HCT116 (cell line): ENCODE data around the gene PLD6. TPM values are rescaled to one million over a fixed set of nuclear protein-coding genes. Genes with fewer than 3 reads are reported as not detected.

Source experiments
- ATAC-seq: fragments of 200-7000 bp; cut with Tn5 transposase; 2 replicates; pipeline ENCODE4 v1.9.1; 2020; ENCODE audit warnings: mild to moderate bottlenecking, moderate library complexity
- BruUV-seq: library from RNA; stranded (reverse); fragments of 400-500 nt; replicated peaks from 2 replicates; lab custom pipeline; 2021; lab: Mats Ljungman, UMichigan
- CTCF ChIA-PET: fragments of 300-600 bp; sonication (Branson Sonifier 250); formaldehyde crosslinking; loops from one replicate; lab custom pipeline; 2021; ENCODE audit warnings: antibody characterized with exemption; lab: Charles Lee
- POLR2A ChIA-PET: fragments of 300-600, 350-600 bp; sonication (Branson Sonifier 250); formaldehyde crosslinking; loops from one replicate; lab custom pipeline; 2021; ENCODE audit warnings: antibody characterized with exemption; lab: Charles Lee
- RAD21 ChIA-PET, 2 experiments: fragments of 300-600 bp; sonication (Branson Sonifier 250); formaldehyde crosslinking; loops; one replicate each; lab custom pipeline; 2023; ENCODE audit warnings: low total read pairs in 2 of 2; ENCODE audit not compliant: uncharacterized antibody in 2 of 2, unreplicated experiment in 2 of 2, low non-redundant PET in 1 of 2; lab: Charles Lee
- DNase-seq: peaks from one replicate; pipeline ENCODE4 v3.0.0-alpha.2; 2010; ENCODE audit warnings: low read depth, low spot score
- H2AFZ ChIP-seq: fragments of 200-600 bp; shearing (Covaris generic), sonication (generic); 2 replicates; pipeline ENCODE4 v1.6.1; 2017; ENCODE audit warnings: low read depth, mixed run types, mixed read lengths, antibody characterized with exemption, low read length; ENCODE audit not compliant: poor library complexity, severe bottlenecking
- H3K27ac ChIP-seq: 2 replicates; pipeline ENCODE4 v1.5.1; 2012; ENCODE audit warnings: low read depth, low read length
- H3K27me3 ChIP-seq: fragments of 200-600 bp; sonication (generic); 2 replicates; pipeline ENCODE4 v1.6.1; 2016; ENCODE audit warnings: mixed run types, low read length, mixed read lengths; ENCODE audit not compliant: insufficient read depth
- H3K36me3 ChIP-seq, 2 experiments: fragments of 200-500 bp in 1 of 2; fragments of 200-600 bp in 1 of 2; sonication (Bioruptor generic) in 1 of 2; sonication (generic) in 1 of 2; 2 replicates each; pipeline versions ENCODE4 v1.5.1 to v1.6.1; 2014 to 2016; ENCODE audit warnings: low read length in 2 of 2, inconsistent platforms in 1 of 2, mixed read lengths in 1 of 2, mixed run types in 1 of 2; ENCODE audit not compliant: insufficient read depth in 2 of 2, control insufficient read depth in 1 of 2
- H3K4me1 ChIP-seq, 2 experiments: fragments of 200-600 bp in 1 of 2; sonication (generic) in 1 of 2; 2 replicates each; pipeline versions ENCODE4 v1.5.1 to v1.6.1; 2012 to 2017; ENCODE audit warnings: low read length in 2 of 2, inconsistent platforms in 1 of 2, mild to moderate bottlenecking in 1 of 2, mixed read lengths in 1 of 2, mixed run types in 1 of 2, moderate library complexity in 1 of 2; ENCODE audit not compliant: insufficient read depth in 2 of 2, control insufficient read depth in 1 of 2
- H3K4me2 ChIP-seq: fragments of 200-600 bp; sonication (generic); 2 replicates; pipeline ENCODE4 v1.6.1; 2017; ENCODE audit warnings: mixed run types, low read length, mixed read lengths
- H3K4me3 ChIP-seq, 2 experiments: fragments of 200-600 bp in 1 of 2; sonication (generic) in 1 of 2; replicated peaks in 1 of 2; 2 replicates each; pipeline ENCODE4 v1.5.1; 2011 to 2016; ENCODE audit warnings: low read length in 2 of 2, control low read depth in 1 of 2, low read depth in 1 of 2, mild to moderate bottlenecking in 1 of 2, mixed read lengths in 1 of 2, mixed run types in 1 of 2
- H3K79me2 ChIP-seq: fragments of 200-600 bp; sonication (generic); 2 replicates; pipeline ENCODE4 v1.6.1; 2017; ENCODE audit warnings: mild to moderate bottlenecking, mixed run types, low read length, moderate library complexity, mixed read lengths; ENCODE audit not compliant: insufficient read depth
- H3K9ac ChIP-seq: fragments of 200-600 bp; sonication (generic); 2 replicates; pipeline ENCODE4 v1.6.1; 2016; ENCODE audit warnings: low read length, mixed read lengths
- H3K9me2 ChIP-seq: fragments of 200-600 bp; sonication (generic), shearing (Covaris generic); 2 replicates; pipeline ENCODE4 v1.6.1; 2017; ENCODE audit warnings: mixed run types, mild to moderate bottlenecking, moderate library complexity; ENCODE audit not compliant: insufficient read depth
- H3K9me3 ChIP-seq, 2 experiments: fragments of 200-500 bp in 1 of 2; fragments of 200-600 bp in 1 of 2; sonication (Bioruptor generic) in 1 of 2; sonication (generic) in 1 of 2; 2 replicates each; pipeline ENCODE4 v1.6.1; 2014 to 2017; ENCODE audit warnings: low read length in 2 of 2, mixed read lengths in 2 of 2, inconsistent platforms in 1 of 2, low read depth in 1 of 2, mild to moderate bottlenecking in 1 of 2, mixed run types in 1 of 2, moderate library complexity in 1 of 2; ENCODE audit not compliant: control insufficient read depth in 1 of 2, insufficient read depth in 1 of 2
- H4K20me1 ChIP-seq: fragments of 200-600 bp; sonication (generic), shearing (Covaris generic); 2 replicates; pipeline ENCODE4 v1.6.1; 2017; ENCODE audit warnings: mixed run types, mild to moderate bottlenecking, moderate library complexity; ENCODE audit not compliant: insufficient read depth
- CEBPB ChIP-seq: IDR thresholded peaks from 2 replicates; pipeline ENCODE4 v1.6.1; 2012; ENCODE audit warnings: low read depth
- EZH2 ChIP-seq: fragments of 200-600 bp; sonication (generic); IDR thresholded peaks from 2 replicates; pipeline ENCODE4 v1.6.1; 2017; ENCODE audit warnings: antibody characterized with exemption, mixed run types
- POLR2A ChIP-seq: IDR thresholded peaks from 2 replicates; pipeline ENCODE4 v1.7.0; 2011; ENCODE audit warnings: borderline replicate concordance; ENCODE audit not compliant: insufficient read depth, insufficient read length; ENCODE audit errors: extremely low read depth
- SIN3A ChIP-seq: IDR thresholded peaks from 2 replicates; pipeline ENCODE4 v1.6.1; 2012; ENCODE audit warnings: low read depth
- intact Hi-C: fragments of 100-400 bp; cut with micrococcal nuclease; formaldehyde crosslinking; loops from 2 replicates; pipeline ENCODE4 v1.10.0; 2022
- total RNA-seq: library from RNA; stranded (reverse); gene quantifications from one replicate; pipeline ENCODE4 v1.2.1, GENCODE V29; 2021; ENCODE audit not compliant: unreplicated experiment
- TF ChIP-seq, protein P1 (sequence below): IDR thresholded peaks from 2 replicates; pipeline ENCODE4 v1.6.1; 2012; ENCODE audit warnings: low read depth

The PLD6 gene
- total RNA-seq, 1 experiment from 2014 or later, result 15.6 TPM

DNA sequence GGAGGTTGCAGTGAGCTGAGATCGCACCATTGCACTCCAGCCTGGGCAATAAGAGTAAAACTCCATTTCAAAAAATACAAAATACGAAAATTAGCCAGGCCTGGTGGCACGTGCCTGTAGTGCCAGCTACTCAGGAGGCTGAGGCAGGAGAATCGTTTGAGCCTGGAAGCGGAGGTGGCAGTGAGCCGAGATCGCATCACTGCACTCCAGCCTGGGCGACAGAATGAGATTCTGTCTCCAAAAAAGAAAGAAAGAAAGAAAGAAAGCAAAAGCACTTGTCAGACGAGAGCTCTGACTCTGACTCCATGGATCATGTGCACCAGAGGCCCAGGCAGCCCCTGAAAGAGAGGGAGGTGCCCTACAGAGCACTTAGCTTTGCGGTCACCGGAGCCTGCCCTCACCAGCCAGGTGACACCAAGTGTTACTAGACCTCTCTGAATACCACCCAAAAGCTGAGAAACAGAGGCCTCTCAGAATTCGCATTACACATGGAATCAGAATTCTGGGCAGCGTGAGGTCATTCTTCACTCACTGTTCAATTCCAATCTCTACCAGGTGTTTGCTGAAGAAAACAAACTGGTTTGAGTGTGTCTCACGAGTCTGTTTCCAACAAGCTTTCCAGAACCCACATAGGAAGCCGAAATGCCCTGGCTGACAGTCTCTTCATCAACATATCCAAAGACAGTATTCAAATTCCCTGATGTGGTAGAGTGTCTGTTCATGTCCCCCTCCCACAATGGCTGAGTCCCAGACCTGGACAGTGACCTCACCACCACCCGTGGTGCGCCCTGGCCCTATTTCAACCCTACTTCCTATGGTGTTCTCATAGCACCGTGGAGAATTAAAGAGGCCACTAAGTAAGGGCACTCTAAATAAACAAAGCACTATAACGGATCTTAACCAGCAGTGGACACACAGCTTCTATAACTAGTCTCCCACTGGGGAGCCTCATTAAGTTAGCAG lies 29.4 kb upstream of the PLD6 start:
- no peak for DNase-seq
- Histone ChIP-seq H3K9me2 (no peaks in the 10 kb centered on the region), H3K4me1 (peaks cover 8 to 21% of the 10 kb centered on the region in 2 experiments), H3K4me3 (peak overlapping the region; percentile 95 to 96), H3K79me2 (peaks cover 28% of the 10 kb centered on the region), H3K9ac (peak overlapping the region; percentile 92), H3K36me3 (peaks cover 0 to 5% of the 10 kb centered on the region in 2 experiments; a peak in 2 of 4 replicates)
- RAD21 ChIA-PET, result no interaction called here
- TF ChIP-seq POLR2A, result no peak
- no peak for TF ChIP-seq EZH2
- TF ChIP-seq SIN3A, result no peak
- TF ChIP-seq, protein P1, sequence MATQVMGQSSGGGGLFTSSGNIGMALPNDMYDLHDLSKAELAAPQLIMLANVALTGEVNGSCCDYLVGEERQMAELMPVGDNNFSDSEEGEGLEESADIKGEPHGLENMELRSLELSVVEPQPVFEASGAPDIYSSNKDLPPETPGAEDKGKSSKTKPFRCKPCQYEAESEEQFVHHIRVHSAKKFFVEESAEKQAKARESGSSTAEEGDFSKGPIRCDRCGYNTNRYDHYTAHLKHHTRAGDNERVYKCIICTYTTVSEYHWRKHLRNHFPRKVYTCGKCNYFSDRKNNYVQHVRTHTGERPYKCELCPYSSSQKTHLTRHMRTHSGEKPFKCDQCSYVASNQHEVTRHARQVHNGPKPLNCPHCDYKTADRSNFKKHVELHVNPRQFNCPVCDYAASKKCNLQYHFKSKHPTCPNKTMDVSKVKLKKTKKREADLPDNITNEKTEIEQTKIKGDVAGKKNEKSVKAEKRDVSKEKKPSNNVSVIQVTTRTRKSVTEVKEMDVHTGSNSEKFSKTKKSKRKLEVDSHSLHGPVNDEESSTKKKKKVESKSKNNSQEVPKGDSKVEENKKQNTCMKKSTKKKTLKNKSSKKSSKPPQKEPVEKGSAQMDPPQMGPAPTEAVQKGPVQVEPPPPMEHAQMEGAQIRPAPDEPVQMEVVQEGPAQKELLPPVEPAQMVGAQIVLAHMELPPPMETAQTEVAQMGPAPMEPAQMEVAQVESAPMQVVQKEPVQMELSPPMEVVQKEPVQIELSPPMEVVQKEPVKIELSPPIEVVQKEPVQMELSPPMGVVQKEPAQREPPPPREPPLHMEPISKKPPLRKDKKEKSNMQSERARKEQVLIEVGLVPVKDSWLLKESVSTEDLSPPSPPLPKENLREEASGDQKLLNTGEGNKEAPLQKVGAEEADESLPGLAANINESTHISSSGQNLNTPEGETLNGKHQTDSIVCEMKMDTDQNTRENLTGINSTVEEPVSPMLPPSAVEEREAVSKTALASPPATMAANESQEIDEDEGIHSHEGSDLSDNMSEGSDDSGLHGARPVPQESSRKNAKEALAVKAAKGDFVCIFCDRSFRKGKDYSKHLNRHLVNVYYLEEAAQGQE, result no peak
- TF ChIP-seq CEBPB, result no peak
- TF ChIP-seq, all 23 proteins: peak for 0
- H3K4me2 ChIP-seq, result peak overlapping the region; percentile 100
- H3K27me3 ChIP-seq, result no peaks in the 10 kb centered on the region
- CTCF ChIA-PET, result interaction anchor here (1.2 kb wide), 1 partner anchor 34 kb away, joined by 4 read pairs; no protein-coding TSS in a partner anchor
- H3K9me3 ChIP-seq, result no peaks in the 10 kb centered on the region
- ATAC-seq, result no peak
- no TSS peak for BruUV-seq
- POLR2A ChIA-PET, result interaction anchor here (0.6 kb wide), 1 partner anchor 24 kb away, joined by 3 read pairs; no protein-coding TSS in a partner anchor
- no peaks in the 10 kb centered on the region for H4K20me1 ChIP-seq
- intact Hi-C loops, result no loop called here
- H3K27ac ChIP-seq, result no peak overlapping the region
- H2AFZ ChIP-seq, result no peak overlapping the region
